ENCODE measurements around the gene RAB7B. TPM values are rescaled to one million over a fixed set of nuclear protein-coding genes. Genes with fewer than 3 reads are reported as not detected.

Gene RAB7B
- total RNA-seq, 2 experiments from 2014 or later = not detected

- Histone ChIP-seq H3K4me2 (ENCODE audit: low read length) (no peak overlapping the region), H3K79me2 (ENCODE audit: insufficient read depth, low read depth, low read length) (no peaks in the 10 kb centered on the region), H3K4me3 (ENCODE audit: low read depth, low read length, poor library complexity, severe bottlenecking) (no peak overlapping the region), H3K9me2 (ENCODE audit: insufficient read depth, low read length) (no peaks in the 10 kb centered on the region), H3K4me1 (ENCODE audit: insufficient read depth, low read length, poor library complexity, severe bottlenecking) (no peaks in the 10 kb centered on the region), H3K36me3 (ENCODE audit: insufficient read depth, low read length) (no peaks in the 10 kb centered on the region), H3K27ac (ENCODE audit: low read depth, low read length, poor library complexity, severe bottlenecking) (no peak overlapping the region), H4K20me1 (ENCODE audit: insufficient read depth, low read length) (no peaks in the 10 kb centered on the region), H2AFZ (ENCODE audit: low read length) (no peak overlapping the region), H3K9me3 (ENCODE audit: low read length) (0 out of 2 replicates have a peak, but pooled peaks cover 5% of the 10 kb centered on the region)
- DNase-seq (ENCODE audit: low spot score) = no peak
- CTCF ChIA-PET (ENCODE audit: unreplicated experiment) = no interaction called here
- TF ChIP-seq EZH2phosphoT487 (IDR thresholded peaks at IDR 0.05; ENCODE audit: borderline replicate concordance, low read depth, low read length) (no peak), CTCF (conservative IDR thresholded peaks at IDR 0.05; ENCODE audit: low read length) (no peak)
- no TSS peak for BruUV-seq (replicated peaks)
- intact Hi-C loops (cut with micrococcal nuclease; ENCODE audit: unreplicated experiment) = no loop called here
- POLR2A ChIA-PET = no interaction called here
Observed at GRCh38 chr1:205978676-205979075, 24.5 kb downstream of the RAB7B start.

GRCh38 chr1:205977402-205978014, 25.7 kb downstream of the RAB7B start:
- H3K9me2 ChIP-seq (ENCODE audit: insufficient read depth, low read length) = no peaks in the 10 kb centered on the region
- peak; percentile 83 for DNase-seq (ENCODE audit: low spot score)
- no peaks in the 10 kb centered on the region for H3K79me2 ChIP-seq (ENCODE audit: insufficient read depth, low read depth, low read length)
- H3K27ac ChIP-seq (ENCODE audit: low read depth, low read length, poor library complexity, severe bottlenecking) = no peak overlapping the region
- H3K4me1 ChIP-seq (ENCODE audit: insufficient read depth, low read length, poor library complexity, severe bottlenecking) = no peaks in the 10 kb centered on the region
- no peak overlapping the region for H3K4me3 ChIP-seq (ENCODE audit: low read depth, low read length, poor library complexity, severe bottlenecking)
- H3K36me3 ChIP-seq (ENCODE audit: insufficient read depth, low read length) = no peaks in the 10 kb centered on the region
- intact Hi-C loops (cut with micrococcal nuclease; ENCODE audit: unreplicated experiment) = loop anchor here (1.0 to 2.0 kb wide), 3 partner anchors 58 to 319 kb away; no protein-coding TSS in a partner anchor
- POLR2A ChIA-PET = interaction anchor here (0.5 to 1.2 kb wide), 3 partner anchors 8 to 469 kb away, joined by 3 read pairs; no protein-coding TSS in a partner anchor
- no peak overlapping the region for H3K4me2 ChIP-seq (ENCODE audit: low read length)
- CTCF ChIA-PET (ENCODE audit: unreplicated experiment) = interaction anchor here (0.6 to 1.7 kb wide), 16 partner anchors 12 to 319 kb away, joined by 3 to 16 read pairs (median 4); partner anchors contain the start of gene PM20D1
- TF ChIP-seq EZH2phosphoT487 (IDR thresholded peaks at IDR 0.05; ENCODE audit: borderline replicate concordance, low read depth, low read length) = no peak
- TF ChIP-seq CTCF (conservative IDR thresholded peaks at IDR 0.05; ENCODE audit: low read length) = peak; percentile 98
- no peaks in the 10 kb centered on the region for H4K20me1 ChIP-seq (ENCODE audit: insufficient read depth, low read length)
- no peak overlapping the region for H2AFZ ChIP-seq (ENCODE audit: low read length)
- no TSS peak for BruUV-seq (replicated peaks)
- H3K9me3 ChIP-seq (ENCODE audit: low read length) = 0 out of 2 replicates have a peak, but pooled peaks cover 5% of the 10 kb centered on the region
